Measurements from ENCODE around the gene NDUFB11. TPM values are rescaled to one million over a fixed set of nuclear protein-coding genes. Genes with fewer than 3 reads are reported as not detected.
"Not testable (repeated sequence)": the region's sequence is repeated elsewhere in the genome, so short reads cannot be mapped to it uniquely, and the experiment has no call there.

Gene NDUFB11
- polyA plus RNA-seq, 1 donor: 80.5 TPM

DNA sequence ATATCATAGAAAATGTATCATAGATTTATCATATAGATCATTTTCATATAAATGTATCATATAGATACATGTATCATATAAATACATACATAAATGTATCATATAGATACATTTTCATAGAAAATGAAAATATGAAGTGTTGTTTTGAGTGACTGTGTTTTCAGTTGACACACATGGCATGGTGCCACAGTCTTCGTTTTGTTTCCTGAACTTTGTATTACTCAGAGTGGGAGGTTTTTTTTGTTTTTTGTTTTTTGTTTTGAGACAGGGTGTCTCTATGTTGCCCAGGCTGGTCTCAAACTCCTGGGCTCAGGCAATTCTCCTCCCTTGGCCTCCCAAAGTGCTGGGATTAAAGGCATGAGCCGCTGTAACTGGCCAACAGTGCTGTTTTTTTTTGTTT lies 4.4 kb upstream of the NDUFB11 start:
- DNase-seq: no peak

DNA sequence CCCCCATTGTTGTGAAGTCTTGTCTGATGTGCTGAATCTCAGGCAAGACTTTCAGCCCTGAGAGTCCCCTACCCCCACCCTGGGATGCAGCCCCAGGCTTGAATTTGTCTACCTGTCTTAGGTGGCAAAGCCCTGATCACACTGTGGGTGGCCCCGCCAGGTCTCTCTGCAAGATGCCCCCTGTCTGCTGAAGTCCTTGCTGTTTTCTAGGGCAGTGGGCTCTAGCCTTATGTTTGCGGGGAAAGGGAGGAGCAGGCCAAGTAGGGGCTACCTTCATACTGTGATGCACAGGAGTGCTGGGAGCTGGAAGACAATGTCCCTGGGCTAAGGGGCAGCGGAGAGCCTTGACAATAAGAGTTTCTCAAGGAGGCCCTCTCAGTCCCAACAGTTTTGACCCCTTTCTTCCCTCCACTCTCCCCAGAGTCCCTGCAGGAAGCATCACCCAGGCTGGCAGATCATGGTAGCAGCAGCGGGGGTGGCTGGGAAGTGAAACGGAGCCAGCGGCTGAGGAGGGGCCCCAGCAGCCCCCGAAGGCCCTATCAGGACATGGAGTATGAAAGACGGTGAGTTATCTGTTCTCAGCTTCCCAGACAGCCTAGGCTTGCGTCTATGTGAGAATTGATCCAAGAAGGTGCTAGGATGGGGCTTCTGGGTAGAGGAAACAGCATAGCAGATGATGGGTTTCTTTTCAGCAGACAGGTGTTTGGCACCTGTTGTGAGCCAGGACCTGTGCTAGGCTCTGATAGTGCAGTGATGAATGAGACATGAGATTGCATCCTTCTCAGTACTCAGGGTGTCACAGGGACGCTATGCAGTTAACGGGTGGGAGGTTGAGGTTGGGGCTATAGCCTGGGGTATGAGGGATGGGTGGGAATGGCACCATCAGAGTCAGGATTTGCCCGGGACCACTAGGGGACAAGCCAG lies 2.7 kb upstream of the NDUFB11 start:
- no peak for DNase-seq

DNA sequence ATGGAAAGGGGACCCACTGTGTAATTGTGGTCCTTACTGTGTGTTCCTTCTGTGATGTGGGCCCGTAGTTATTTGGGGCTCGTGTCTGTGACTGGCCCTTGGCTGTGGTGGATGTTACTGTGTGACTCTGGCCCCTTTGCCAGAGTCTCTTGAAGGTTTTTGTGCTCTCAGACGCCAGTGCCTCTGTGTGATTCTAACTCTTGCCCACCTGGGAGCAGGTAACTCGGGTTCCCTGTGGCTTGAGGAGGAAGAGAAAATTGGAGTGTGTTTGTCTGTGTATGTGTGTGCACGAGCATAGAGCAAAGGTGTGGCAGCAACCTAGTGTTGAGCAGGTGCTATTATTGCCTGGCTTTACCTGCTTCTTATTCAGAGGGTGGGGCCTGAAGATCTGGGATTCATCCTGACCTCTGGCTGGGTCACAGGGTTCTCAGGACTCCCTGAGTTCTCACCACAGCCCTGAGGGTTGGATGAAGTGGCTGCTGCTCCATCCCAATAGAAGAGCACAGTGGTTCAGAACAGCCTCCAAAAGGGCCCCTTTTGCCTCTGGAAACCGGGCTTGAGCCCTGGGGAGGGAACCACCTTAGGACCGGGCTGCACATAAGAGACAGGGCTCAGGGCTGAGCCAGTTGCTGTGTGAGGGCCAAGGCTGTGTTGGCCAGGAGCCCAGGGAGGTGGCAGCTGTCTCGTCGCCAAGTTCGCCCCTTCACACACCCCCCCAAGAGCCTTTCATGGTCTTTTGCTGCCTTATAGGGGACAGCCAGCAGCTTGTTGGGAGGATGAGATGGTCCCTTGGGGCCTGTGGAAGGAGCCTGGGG lies 1.8 kb upstream of the NDUFB11 start:
- DNase-seq: no peak

DNA sequence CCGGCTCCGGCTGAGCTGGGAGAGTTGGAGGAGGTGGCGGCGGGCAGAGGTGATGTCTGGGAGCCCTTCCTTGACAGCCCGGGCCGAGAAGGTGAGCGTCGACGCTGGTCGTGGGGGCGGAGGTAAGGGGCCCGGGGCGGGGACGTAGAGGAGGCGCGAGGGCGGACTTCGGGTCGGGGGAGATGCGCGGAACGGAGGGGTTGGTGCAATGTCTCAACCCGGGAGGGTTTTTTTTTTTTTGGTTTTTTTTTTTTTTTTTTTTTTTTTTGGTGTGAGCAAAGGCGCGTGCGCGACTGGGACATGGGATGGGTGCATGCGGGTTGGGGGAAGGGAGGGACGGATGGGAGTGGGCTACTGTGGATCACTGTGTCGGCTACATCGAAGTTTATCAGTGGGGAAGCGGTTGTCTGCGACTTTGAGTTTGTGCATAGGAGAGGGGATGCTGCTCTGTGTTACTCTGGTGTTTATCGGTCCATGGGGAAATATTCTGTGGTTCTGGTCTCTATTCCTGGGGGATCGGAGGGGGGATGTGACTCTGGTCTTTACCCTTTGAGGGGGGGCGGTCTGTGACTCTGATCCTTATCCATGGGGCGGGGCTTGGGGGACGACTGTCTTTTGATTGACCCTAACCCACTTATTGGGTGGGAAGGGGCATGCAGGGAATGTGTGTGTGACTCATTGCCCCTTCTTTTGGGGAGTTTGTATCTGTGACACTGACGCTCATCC lies 1.1 kb upstream of the NDUFB11 start:
- DNase-seq: no peak

DNA sequence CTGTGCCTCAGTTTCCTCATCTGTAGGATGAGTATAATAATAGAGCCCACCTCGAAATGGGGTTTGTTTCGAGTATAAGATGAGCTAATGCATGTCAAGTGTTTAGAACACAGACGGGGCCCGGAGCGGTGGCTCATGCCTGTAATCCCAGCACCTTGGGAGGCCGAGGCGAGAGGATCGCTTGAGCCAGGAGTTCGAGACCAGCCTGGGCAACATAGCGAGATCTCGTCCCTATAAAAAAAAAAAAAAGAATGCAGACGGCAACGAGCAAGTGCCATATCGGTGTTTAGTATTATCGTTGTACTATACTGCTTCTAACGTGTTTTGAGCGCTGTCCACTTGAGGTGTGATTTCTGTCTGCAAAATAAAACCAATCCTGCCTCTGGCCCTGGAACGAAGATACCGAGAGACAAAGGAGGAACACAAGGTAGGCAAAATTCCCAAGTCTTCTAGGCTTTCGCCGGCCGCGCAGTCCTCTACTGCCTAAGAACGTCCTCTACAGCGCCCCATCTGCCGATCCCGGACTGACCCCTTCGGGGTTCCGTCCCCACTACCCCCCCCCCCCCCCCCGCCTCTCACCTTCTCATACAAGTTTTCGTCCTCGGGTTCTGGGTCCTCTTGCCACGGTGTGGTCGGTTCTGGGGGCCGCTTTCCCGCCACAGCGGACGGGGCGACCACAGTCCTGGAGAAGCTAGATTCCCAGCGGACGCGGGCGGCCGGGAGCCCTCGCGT lies 442 bp downstream of the NDUFB11 start:
- no peak for DNase-seq

DNA sequence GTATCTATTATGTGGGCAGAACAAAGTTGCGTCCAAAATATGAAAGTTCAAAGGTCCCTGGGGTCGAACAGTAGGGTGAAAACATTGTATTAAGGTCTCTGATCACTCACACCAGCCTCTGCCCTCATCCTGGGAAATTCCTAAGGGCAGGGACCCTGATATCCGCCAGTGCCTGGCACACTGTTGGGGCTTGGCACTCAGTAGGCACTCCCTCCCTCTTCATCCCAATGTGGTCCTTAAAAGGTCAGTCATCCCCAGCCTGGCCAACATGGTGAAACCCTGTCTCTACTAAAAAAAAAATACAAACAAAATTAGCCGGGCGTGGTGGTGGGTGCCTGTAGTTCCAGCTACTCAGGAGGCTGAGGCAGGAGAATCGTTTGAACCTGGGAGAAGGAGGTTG lies 6.3 kb downstream of the NDUFB11 start:
- DNase-seq: no peak

DNA sequence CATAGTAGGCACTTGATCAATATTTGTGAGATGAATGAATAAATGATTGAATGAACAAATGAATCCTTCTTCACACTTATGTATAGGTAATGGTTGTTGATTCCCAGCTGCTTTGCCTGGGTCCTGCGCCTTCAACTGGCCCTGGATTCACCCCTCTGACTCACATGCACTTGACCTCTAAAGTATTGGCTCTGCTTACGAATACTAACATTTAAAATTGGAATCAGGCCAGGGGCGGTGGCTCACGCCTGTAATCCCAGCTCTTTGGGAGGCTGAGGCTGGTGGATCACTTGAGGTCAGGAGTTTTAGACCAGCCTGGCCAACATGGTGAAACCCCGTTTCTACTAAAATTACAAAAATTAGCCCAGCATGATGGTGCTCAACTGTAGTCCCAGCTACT lies 8.9 kb downstream of the NDUFB11 start:
- not testable (repeated sequence) for DNase-seq

DNA sequence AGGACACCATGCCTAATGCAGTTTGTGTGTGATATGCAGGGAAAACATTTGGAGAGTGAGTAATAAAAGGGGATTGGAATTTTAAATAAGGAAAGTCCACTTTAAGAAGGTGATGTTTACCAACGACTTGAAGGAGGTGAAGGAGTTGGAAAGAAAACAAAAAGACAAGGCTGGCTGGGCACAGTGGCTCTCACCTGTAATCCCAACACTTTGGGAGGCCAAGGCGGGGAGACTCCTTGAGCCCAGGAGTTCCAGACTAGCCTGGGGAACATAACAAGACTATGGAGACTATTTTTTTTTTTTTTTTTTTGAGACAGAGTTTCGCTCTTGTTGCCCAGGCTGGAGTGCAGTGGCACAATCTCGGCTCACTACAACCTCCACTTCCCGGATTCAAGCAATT lies 11.0 kb downstream of the NDUFB11 start:
- no peak for DNase-seq

DNA sequence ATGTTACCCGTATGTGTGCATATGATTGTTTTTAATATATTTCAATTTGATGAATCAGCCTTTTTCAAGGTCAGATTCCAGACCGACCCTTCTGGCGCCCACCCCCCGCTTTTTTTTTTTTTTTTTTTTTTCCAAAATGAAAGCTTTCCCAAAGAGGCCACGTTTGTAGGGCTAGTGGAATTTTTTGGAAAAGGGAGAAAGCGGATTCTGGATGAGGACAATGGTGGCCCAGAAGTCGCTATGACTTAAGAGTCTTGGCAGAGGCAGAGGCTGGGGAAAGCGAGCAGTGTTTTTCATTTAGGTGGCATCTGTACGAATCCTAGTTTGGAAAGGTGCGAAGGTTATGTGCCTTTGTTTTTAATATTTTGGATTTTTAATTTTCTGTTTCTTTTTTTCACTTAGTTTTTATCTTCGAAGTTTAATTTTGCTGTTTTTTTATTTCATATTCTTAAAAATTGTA lies 14.6 kb downstream of the NDUFB11 start:
- DNase-seq: no peak

DNA sequence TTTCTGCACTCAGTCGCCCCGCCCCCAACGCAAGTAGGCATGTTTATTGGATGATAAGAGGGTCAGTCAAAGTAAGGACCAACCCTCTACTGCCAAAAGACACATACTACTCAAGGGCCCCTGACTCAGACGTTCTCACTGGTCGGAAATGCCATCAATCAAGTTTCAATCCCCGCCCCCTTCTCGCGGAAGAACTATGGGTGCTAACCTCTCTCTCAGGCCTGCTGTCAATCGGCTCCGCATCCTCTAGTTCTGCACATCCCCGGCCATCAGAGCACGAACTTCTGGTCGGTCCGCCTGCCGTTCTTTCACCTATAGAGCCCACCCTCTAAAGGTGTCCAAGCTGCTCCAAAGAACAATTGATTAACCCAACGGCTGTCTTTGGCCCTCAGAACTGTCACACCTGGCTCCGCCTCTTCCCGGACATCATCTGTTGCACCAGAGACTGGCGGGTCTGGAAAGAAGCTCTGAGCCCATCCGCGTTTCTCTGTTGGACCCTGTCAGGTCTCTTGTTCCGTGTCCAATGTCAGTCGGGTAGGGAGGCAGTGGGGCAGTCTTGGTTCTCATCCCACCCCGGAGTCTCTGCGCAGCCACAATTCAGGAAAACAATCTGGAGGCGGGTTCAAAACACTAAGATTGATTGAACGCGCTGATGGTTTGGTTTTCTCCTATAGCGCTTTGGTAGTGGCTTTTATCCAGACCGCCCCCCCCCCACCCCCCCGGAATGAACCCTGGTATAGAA lies 15.2 kb downstream of the NDUFB11 start:
- DNase-seq: peak; percentile 95

DNA sequence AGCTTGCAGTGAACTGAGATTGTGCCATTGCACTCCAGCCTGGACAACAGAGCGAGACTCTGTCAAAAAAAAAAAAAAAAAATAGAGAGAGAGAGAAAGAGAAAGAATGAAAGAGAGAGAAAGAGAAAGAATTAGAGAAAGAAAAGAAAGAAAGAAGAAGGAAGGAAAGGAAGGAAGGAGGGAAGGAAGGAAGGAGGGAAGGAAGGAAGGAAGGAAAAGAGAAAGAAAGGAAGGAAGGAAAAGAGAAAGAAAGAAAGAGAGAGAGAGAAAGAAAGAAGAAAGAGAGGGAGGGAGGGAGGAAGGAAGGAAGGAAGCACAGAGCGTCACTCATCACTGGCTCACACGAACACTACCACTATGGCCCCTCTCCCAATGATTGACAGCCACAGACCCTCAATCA lies 20.0 kb downstream of the NDUFB11 start:
- not testable (repeated sequence) for DNase-seq

DNA sequence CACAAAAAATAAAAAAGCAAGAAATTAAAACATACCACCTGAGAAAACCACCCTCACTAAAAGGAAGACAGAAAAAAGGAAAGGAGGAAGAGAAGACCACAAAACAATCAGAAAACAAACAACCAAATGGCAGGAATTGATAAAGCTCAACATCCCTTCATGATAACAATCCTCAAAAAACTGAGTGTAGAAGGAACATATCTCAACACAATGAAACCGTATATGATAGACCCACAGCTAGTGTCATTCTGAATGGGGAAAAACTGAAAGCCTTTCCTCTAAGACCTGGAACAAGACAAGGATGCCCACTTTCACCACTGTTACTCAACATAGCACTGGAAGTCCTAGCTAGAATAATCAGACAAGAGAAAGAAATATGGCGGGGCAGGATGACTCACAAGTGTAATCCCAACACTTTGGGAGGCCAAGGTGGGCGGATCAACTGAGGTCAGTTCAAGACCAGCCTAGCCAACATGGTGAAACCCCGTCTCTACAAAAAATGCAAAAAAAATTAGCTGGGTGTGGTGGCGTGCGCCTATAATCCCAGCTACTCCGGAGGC lies 27.9 kb downstream of the NDUFB11 start:
- not testable (repeated sequence) for DNase-seq

DNA sequence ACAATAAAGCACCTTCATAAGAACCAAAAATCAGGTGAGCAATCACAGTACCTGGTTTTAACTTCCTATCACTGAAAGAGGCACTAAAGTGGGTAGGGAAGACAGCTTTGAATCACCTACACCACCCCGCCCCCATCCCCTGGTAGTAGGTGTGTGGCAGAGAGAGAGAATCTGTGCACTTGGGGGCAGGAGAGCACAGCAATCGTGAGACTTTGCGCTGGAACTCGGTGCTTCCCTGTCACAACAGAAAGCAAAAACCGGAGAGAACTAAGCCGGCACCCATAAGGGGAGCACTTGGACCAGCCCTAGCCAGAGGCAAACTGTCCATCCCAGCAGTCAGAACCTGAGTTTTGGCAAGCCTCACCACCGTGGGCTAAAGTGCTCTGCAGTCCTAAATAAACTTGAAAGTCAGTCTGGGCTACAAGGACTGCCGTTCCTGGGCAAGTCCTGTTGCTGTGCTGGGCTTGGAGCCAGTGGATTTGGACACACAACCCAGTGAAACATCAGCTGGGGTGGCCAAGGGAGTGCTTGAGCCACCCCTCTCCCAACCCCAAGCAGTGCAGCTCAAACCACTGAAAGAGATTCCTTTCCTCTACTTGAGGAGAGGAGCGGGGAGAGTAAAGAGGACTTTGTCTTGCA lies 32.1 kb downstream of the NDUFB11 start:
- DNase-seq: no peak

DNA sequence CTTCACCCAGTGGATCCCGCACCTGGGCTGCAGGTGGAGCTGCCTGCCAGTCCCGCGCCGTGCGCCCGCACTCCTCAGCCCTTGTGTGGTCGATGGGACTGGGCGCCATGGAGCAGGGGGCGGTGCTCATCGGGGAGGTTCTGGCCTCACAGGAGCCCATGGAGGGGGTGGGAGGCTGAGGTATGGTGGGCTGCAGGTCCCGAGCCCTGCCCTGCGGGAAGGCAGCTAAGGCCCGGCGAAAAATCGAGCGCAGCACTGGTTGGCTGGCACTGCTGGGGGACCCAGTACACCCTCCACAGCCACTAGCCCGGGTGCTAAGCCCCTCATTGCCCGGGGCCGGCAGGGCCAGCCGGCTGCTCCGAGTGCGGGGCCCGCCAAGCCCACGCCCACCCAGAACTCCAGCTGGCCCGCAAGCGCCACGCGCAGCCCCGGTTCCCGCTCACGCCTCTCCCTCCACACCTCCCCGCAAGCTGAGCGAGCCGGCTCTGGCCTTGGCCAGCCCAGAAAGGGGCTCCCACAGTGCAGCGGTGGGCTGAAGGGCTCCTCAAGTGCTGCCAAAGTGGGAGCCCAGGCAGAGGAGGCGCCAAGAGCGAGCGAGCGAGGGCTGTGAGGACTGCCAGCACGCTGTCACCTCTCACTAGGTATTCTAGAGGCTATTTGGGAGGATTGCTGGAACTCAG lies 33.4 kb downstream of the NDUFB11 start:
- DNase-seq: not testable (repeated sequence)

DNA sequence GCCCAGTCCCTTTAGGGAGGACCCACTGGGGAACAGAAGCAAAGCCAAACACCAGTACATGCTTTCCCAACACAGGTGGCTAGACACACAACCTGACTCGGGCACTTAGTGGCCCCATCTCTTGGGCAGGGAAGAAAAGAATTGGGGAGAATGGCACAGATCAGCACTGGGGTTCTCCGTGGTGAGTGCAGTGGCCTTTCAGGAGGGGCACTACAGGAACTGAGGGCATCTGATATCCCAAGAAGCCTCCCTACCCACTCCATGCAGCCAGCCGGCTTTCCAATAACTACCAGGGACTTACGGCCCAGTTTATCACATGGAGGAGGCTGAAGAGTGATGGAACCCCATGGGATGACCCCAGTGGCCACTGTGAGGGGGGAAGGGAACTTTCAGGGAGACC lies 43.3 kb downstream of the NDUFB11 start:
- no peak for DNase-seq

DNA sequence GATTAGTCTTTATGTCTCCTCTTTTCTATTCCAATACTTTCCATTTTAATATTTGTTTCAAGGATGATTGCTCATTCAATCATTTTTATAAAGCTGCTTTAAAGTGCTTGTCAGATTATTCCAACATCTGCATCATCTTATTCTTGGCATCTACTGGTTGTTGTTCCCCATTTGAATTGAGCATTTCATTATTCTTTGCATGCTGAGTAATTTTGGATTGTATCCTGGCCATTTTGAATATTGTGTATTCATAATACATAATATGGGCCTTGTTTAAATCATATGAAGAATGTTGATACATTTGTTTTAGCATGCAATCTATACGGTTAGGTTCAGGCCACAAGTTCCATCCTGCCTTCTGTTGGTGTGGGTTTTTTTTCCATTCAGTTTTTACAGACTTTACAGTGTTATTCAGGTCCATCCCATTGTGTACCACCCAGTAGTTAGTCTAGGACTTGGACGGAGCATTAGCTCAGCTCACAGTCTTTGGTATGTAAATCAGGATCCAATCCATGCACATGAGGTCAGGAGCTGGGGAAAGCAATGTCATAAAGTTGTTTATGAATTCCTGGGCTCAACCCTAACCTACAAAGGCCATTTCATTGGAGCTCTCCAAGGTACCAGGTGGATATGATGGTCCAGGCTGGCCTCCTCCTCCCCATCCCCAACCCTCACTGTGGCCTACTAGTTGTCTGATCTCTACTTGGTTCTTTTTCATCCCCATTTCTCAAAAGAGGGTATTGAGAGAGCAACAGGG lies 46.0 kb downstream of the NDUFB11 start:
- no peak for DNase-seq

DNA sequence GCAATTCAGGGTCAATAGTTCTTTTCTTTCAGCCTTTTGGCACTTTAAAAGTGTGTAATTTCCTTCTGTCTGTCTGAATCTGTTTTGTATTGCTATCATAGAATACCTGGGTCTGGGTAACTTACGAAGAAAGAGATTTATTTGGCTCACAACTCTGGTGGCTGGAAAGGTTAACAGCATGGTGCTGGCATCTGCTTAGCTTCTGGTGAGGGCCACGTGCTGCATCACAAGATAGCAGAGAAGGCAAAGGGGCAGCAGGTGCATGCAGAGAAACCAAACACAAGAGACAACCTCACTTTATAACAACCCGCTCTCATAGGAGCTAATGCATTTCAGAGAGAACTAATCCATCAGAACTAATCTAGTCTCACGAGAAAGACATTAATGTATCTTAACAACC lies 47.5 kb downstream of the NDUFB11 start:
- no peak for DNase-seq

DNA sequence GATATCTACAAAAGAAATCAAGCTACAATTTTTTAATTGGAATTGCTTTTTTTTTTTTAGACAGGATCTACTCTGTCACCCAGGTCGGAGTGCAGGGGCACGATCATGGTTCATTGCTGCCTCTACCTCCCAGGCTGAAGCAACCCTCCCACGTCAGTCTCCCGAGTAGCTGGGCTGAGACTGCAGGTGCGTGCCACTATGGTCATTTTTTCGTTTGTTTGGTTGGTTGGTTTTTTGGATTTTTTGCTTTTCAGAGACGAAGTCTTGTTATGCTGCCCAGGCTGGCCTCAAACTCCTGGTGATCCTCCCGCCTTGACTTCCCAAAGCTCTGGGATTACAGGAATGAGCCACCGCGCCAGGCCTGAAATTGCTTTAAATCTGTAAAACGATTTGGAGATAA lies 50.6 kb downstream of the NDUFB11 start:
- DNase-seq: no peak

DNA sequence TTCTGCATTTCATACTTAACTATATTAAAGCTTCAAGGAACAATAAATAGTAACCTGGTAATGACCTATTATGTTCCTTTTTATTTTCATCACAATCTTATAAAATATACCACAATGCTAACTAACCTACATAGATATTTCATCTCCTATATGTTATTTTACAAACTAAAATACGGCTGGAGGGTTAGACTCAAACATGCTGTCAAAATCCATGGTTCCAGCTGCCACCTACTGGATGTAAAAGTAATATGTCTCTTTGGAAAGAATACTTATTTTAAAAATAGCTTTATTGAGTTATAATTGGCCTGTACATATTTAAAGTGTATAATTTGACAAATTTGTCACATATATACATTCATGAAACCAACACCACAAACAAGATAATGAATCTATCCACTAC lies 51.3 kb downstream of the NDUFB11 start:
- DNase-seq: no peak

All from left kidney (tissue), 2 donors.